ENCODE measurements around the gene MFAP4.

MFAP4 gene

GRCh38 chr17:19384723-19385391 lies 2.1 kb downstream of the MFAP4 start:
- peak; percentile 85 for DNase-seq

GRCh38 chr17:19383681-19384470 lies 3.1 kb downstream of the MFAP4 start:
- DNase-seq = no peak

GRCh38 chr17:19382531-19383444 lies 4.2 kb downstream of the MFAP4 start:
- no peak for DNase-seq

- no peak for DNase-seq
Measured at GRCh38 chr17:19381741-19382444, 5.1 kb downstream of the MFAP4 start.

GRCh38 chr17:19381361-19381740 lies 5.6 kb downstream of the MFAP4 start:
- DNase-seq = no peak

GRCh38 chr17:19380481-19381301 lies 6.3 kb downstream of the MFAP4 start:
- no peak for DNase-seq

GRCh38 chr17:19379361-19380065 lies 7.5 kb downstream of the MFAP4 start:
- no peak for DNase-seq

- DNase-seq = no peak
Measured at GRCh38 chr17:19378416-19379360, 8.3 kb downstream of the MFAP4 start, which contains the start of gene MAPK7. Gene MAPK7, plus strand, starts transcription at chr17:19378498. Its CDS starts 403 bp downstream, at chr17:19378901.

- DNase-seq = peak; percentile 99
Measured at GRCh38 chr17:19377602-19378415, 9.2 kb downstream of the MFAP4 start.

- no peak for DNase-seq
Measured at GRCh38 chr17:19376811-19377210, 10.2 kb downstream of the MFAP4 start.

- no peak for DNase-seq
Measured at GRCh38 chr17:19375732-19376131, 11.3 kb downstream of the MFAP4 start.

- DNase-seq = no peak
Measured at GRCh38 chr17:19374136-19374535, 12.9 kb downstream of the MFAP4 start.

- DNase-seq = no peak
Measured at GRCh38 chr17:19372866-19373504, 14.0 kb downstream of the MFAP4 start.

GRCh38 chr17:19372439-19372838 lies 14.6 kb downstream of the MFAP4 start:
- no peak for DNase-seq

GRCh38 chr17:19372011-19372370 lies 15.0 kb downstream of the MFAP4 start:
- DNase-seq = no peak

GRCh38 chr17:19371259-19372010 lies 15.6 kb downstream of the MFAP4 start:
- DNase-seq = no peak

GRCh38 chr17:19370493-19370960 lies 16.5 kb downstream of the MFAP4 start:
- no peak for DNase-seq

Data from NCI-H82 (cell line).